NCI-H2107 (cell line): ENCODE results near the gene UBE2H.

Source experiments
- DNase-seq: peaks from one replicate; lab custom pipeline; 2025; lab: John Stamatoyannopoulos, UW

Gene UBE2H

GRCh38 chr7:129784783-129785684 lies 167.7 kb downstream of the UBE2H start:
- no peak for DNase-seq

GRCh38 chr7:129784437-129784782 lies 168.3 kb downstream of the UBE2H start:
- no peak for DNase-seq

GRCh38 chr7:129783584-129783919 lies 169.2 kb downstream of the UBE2H start:
- no peak for DNase-seq

GRCh38 chr7:129782818-129783583 lies 169.8 kb downstream of the UBE2H start:
- no peak for DNase-seq

- DNase-seq = peak; percentile 75
Measured at GRCh38 chr7:129781928-129782817, 170.6 kb downstream of the UBE2H start.

GRCh38 chr7:129780974-129781927 lies 171.5 kb downstream of the UBE2H start:
- DNase-seq = peak; percentile 65
